ENCODE results near the gene CDH23. TPM values are rescaled to one million over a fixed set of nuclear protein-coding genes. Genes with fewer than 3 reads are reported as not detected.

CDH23 gene
- total RNA-seq, 1 donor from 2014 or later = 9.4 TPM

- Mint-ChIP-seq H3K27ac (no peak overlapping the region), H3K9me3 (no peaks in the 10 kb centered on the region), H3K4me1 (ENCODE audit: unreplicated experiment) (peaks cover 39% of the 10 kb centered on the region), H3K36me3 (no peaks in the 10 kb centered on the region), H3K27me3 (peaks cover 4% of the 10 kb centered on the region), H3K4me3 (no peak overlapping the region)
- no peak for TF ChIP-seq CTCF (conservative IDR thresholded peaks at IDR 0.05)
- no peak for DNase-seq (ENCODE audit: extremely low spot score, unreplicated experiment)
These were observed 132.6 kb downstream of the CDH23 start for GRCh38 chr10:71529207-71529827.

- H3K4me1 Mint-ChIP-seq (ENCODE audit: unreplicated experiment) = peaks cover 43% of the 10 kb centered on the region
- no peaks in the 10 kb centered on the region for H3K9me3 Mint-ChIP-seq
- H3K27me3 Mint-ChIP-seq = peaks cover 6% of the 10 kb centered on the region
- no peak for DNase-seq (ENCODE audit: extremely low spot score, unreplicated experiment)
- H3K4me3 Mint-ChIP-seq = no peak overlapping the region
- no peak overlapping the region for H3K27ac Mint-ChIP-seq
- H3K36me3 Mint-ChIP-seq = no peaks in the 10 kb centered on the region
- no peak for TF ChIP-seq CTCF (conservative IDR thresholded peaks at IDR 0.05)
These were observed 134.1 kb downstream of the CDH23 start for GRCh38 chr10:71530781-71531180.

- H3K4me1 Mint-ChIP-seq (ENCODE audit: unreplicated experiment) = peaks cover 48% of the 10 kb centered on the region
These were observed 135.0 kb downstream of the CDH23 start for GRCh38 chr10:71531485-71532446.

GRCh38 chr10:71532878-71533277 lies 136.2 kb downstream of the CDH23 start:
- Mint-ChIP-seq H3K4me1 (ENCODE audit: unreplicated experiment) (peaks cover 42% of the 10 kb centered on the region), H3K27me3 (peaks cover 10% of the 10 kb centered on the region), H3K9me3 (no peaks in the 10 kb centered on the region), H3K4me3 (no peak overlapping the region), H3K36me3 (no peaks in the 10 kb centered on the region), H3K27ac (no peak overlapping the region)
- no peak for DNase-seq (ENCODE audit: extremely low spot score, unreplicated experiment)
- no peak for TF ChIP-seq CTCF (conservative IDR thresholded peaks at IDR 0.05)

More at GRCh38 chr10:71531485-71532446, 135.0 kb downstream of the CDH23 start:
- Mint-ChIP-seq H3K27ac (no peak overlapping the region), H3K9me3 (no peaks in the 10 kb centered on the region), H3K27me3 (peaks cover 10% of the 10 kb centered on the region), H3K4me3 (no peak overlapping the region), H3K36me3 (no peaks in the 10 kb centered on the region)
- no peak for TF ChIP-seq CTCF (conservative IDR thresholded peaks at IDR 0.05)
- DNase-seq (ENCODE audit: extremely low spot score, unreplicated experiment) = no peak

GRCh38 chr10:71533936-71534335 lies 137.2 kb downstream of the CDH23 start:
- peaks cover 12% of the 10 kb centered on the region for H3K27me3 Mint-ChIP-seq
- no peak overlapping the region for H3K27ac Mint-ChIP-seq
- no peaks in the 10 kb centered on the region for H3K9me3 Mint-ChIP-seq
- no peaks in the 10 kb centered on the region for H3K36me3 Mint-ChIP-seq
- H3K4me1 Mint-ChIP-seq (ENCODE audit: unreplicated experiment) = peaks cover 34% of the 10 kb centered on the region
- TF ChIP-seq CTCF (conservative IDR thresholded peaks at IDR 0.05) = no peak
- no peak overlapping the region for H3K4me3 Mint-ChIP-seq
- DNase-seq (ENCODE audit: extremely low spot score, unreplicated experiment) = no peak
